GM19193 (cell line): ENCODE results near the gene TLK1.

Experiments used
- POLR2A ChIP-seq: IDR thresholded peaks from 4 replicates; pipeline ENCODE4 v1.6.1; 2011; ENCODE audit not compliant: insufficient read depth, insufficient read length; ENCODE audit errors: extremely low read depth

Gene TLK1

DNA sequence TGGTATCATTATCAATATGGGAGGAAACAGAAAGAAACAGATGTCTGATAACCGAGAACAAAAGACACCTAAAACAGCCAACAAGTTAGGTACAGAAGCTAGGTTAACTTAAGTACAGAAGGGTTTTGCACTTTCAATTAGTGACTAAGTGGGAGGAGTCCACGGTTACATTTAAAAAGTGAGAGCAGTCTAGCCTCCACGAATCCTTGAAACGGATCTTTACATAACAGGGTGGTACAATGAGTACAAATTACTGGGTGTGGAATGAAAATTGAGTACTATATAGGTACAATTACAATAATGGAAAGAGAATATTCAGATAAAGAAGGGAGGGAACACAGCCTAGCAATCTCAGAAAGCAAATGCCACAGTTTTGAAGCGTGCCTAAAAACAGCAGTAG is 76.6 kb downstream of the TLK1 start:
- no peak for TF ChIP-seq POLR2A

DNA sequence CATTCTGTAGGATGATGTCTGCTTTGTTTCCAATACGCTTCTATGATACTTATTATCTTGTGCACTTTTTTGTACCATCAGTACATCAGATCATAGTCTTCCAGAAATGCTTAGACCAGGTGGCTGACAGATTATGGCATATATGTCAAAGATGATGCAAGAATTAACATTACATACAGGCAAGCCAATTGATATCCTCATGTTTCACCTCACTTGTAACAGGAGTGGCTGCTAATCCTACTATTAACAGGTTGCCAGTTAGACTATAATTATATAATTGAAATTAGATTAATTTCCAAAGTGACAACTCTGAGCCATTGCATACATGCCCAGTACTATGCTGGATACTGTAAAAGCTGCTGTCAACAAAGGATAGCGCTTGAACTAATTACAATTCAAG is 77.2 kb downstream of the TLK1 start:
- TF ChIP-seq POLR2A = no peak

- no peak for TF ChIP-seq POLR2A
Observed at GRCh38 chr2:171081649-171082111, 79.0 kb downstream of the TLK1 start.

DNA sequence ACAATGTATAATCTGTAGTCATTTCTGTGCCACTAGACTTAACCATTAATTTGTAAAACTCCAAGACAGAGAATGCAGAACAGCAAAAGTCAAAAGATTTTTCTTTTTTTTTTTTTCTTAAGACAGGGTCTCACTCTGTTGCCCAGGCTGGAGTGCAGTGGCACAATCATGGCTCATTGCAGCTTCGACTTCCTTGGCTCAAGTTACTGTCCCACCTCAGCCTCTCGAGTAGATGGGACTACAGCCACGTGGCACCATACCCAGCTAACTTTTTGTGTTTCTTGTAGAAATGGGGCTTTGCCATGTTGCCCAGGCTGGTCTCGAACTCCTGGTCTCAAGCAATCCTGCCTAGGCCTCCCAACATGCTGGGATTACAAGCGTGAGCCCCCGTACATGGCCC is 80.1 kb downstream of the TLK1 start:
- TF ChIP-seq POLR2A = no peak

GRCh38 chr2:171072164-171072563 is 88.5 kb downstream of the TLK1 start:
- TF ChIP-seq POLR2A = no peak

- TF ChIP-seq POLR2A = no peak
Observed at GRCh38 chr2:171069286-171069956, 91.3 kb downstream of the TLK1 start.

DNA sequence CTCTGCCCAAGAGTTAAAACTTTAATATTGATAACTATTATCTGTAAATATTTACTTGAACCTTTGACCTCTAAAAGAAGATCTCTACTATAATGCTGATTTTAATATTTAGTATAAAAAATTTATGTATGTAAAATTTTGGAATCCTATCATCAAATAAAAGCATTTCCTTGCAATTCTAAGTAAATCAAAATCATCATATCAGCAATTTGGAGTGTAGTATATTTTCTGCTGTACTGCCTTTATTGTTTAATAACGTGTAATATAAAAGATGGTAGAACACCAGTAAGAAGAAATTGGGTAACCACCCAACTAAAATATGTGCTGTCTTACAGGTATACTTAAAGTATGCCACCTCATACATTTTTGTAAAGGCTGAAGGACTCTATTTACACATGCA is 94.6 kb downstream of the TLK1 start:
- TF ChIP-seq POLR2A = no peak

DNA sequence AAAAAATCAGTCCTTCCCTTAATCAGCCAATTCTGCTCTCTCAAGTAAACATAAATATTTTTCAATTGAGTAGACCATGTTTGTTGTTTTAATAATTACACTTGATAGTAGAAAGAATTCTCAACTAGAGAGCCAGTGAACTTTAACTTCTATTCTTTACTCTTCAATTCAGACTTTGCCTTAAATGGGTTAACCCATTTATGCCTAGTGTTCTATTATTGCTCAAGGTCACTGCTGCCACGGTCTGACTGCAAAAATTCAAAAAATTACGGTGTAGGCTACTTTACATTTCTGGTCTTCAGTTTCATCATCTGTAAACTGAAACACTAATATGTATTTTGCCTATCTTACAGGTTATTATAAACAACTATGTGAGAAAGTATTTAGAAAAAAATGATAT is 103.1 kb downstream of the TLK1 start:
- no peak for TF ChIP-seq POLR2A

DNA sequence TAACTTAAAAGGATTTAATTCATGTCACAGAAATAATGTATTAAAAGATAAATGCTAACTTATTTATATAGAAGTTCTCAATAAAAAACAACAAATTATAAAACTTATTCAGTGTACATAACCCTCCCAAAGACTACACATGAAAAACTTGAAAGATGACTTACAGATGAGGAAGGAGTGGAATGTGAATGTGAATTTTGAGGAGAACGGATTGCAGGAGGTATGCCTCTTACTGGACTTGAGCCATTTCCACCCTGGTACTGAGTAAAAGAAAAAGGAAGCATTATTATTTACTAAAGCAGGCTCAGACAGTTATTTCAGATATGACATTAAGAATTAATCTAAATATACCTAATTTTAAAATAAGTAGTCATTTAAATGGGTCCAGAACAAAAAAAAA is 104.4 kb downstream of the TLK1 start:
- no peak for TF ChIP-seq POLR2A

DNA sequence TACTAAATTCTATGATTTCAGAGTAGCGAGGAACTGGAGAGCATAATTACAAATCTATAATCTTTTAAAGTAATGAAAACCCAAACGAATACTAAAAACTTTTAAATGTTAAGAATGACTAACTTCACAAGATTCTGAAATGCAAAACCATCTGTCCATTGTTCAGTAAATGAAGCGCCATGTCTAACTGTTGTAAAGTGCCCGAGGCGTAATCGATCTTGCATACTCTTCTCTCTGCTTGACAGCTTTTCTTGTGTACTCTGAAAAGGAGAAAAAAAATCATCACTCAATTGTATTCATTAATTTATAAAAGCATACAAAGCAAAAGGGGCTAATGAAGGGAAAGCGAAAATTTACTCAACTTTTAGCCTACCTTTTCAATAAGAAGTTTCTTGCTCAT is 111.0 kb downstream of the TLK1 start:
- TF ChIP-seq POLR2A = no peak

- TF ChIP-seq POLR2A = no peak
Observed at GRCh38 chr2:171046048-171046560, 114.6 kb downstream of the TLK1 start.

GRCh38 chr2:171044416-171044815 is 116.3 kb downstream of the TLK1 start:
- TF ChIP-seq POLR2A = no peak

GRCh38 chr2:171042253-171042969 is 118.3 kb downstream of the TLK1 start:
- TF ChIP-seq POLR2A = no peak

DNA sequence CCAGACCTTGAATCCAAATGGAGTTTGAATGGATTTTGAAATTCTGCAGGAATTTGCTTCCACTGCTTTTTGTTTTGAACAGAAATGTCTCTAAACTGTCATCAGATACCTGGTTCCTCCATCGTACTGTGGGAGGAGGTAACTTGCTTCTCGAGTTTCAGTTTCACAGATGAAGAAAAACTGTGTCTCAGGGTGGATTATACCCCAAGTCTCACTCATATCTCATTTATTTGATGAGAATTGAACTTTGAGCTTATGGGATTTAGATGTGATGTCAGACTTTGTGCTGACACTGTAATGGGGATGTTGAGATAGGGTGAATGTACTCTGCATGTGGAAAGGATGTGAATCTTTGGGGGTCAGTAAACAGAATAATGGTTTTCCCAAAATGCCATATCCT is 124.2 kb downstream of the TLK1 start:
- no peak for TF ChIP-seq POLR2A

GRCh38 chr2:171034315-171034714 is 126.4 kb downstream of the TLK1 start:
- no peak for TF ChIP-seq POLR2A

DNA sequence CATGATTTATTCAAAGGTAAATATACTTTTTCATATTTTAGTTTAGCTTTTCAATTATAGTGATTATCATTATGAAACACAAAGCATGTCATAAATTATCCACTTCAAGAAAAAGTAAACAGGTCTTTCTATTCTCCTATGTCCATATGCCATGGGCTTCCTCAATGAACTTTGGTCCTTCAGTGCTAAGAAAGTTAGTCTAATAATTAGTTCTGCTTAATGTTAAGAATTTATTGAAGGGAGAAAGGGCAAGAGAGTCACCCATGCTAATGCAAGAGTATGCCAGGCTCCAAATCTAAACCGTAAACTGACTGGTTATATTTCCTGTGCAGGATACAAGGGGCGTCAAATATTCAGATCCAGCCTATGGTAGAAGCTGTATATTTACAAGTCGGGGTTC is 135.5 kb downstream of the TLK1 start:
- no peak for TF ChIP-seq POLR2A

- TF ChIP-seq POLR2A = no peak
Observed at GRCh38 chr2:171018522-171018921, 142.2 kb downstream of the TLK1 start.

DNA sequence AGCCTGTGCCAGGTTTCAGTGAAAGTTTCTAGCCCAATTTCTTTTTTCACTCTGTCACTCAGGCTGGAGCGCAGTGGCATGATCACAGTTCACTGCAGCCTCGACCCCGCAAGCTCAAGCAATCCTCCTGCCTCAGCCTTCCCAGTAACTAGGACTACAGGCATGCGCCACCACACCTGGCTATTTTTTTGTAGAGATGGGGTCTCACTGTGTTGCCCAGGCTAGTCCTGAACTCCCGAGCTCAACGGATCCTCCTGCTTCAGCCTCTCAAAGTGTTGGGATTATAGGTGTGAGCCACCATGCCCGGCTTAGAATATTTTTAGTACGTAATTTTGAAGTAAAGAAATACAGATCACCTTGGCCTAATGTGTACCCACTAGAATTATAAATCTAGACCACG is 144.6 kb downstream of the TLK1 start:
- no peak for TF ChIP-seq POLR2A
